Measurements from ENCODE around the gene RPGRIP1. TPM values are rescaled to one million over a fixed set of nuclear protein-coding genes. Genes with fewer than 3 reads are reported as not detected.
"Not testable (repeated sequence)": the region's sequence is repeated elsewhere in the genome, so short reads cannot be mapped to it uniquely, and the experiment has no call there.

Gene RPGRIP1
- total RNA-seq, 4 donors from 2014 or later, result 0.14 TPM; not detected in 3

GRCh38 chr14:21269252-21270046 lies 10.4 kb upstream of the RPGRIP1 start, which contains the start of gene HNRNPC:
TSS of gene HNRNPC (minus strand) at chr14:21269442. CDS start at chr14:21234193, 35,249 bp downstream.
- peak within 1 kb of the TSS; percentile 96 to 99 for H3K27ac ChIP-seq
- TF ChIP-seq, protein P1, sequence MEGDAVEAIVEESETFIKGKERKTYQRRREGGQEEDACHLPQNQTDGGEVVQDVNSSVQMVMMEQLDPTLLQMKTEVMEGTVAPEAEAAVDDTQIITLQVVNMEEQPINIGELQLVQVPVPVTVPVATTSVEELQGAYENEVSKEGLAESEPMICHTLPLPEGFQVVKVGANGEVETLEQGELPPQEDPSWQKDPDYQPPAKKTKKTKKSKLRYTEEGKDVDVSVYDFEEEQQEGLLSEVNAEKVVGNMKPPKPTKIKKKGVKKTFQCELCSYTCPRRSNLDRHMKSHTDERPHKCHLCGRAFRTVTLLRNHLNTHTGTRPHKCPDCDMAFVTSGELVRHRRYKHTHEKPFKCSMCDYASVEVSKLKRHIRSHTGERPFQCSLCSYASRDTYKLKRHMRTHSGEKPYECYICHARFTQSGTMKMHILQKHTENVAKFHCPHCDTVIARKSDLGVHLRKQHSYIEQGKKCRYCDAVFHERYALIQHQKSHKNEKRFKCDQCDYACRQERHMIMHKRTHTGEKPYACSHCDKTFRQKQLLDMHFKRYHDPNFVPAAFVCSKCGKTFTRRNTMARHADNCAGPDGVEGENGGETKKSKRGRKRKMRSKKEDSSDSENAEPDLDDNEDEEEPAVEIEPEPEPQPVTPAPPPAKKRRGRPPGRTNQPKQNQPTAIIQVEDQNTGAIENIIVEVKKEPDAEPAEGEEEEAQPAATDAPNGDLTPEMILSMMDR (IDR thresholded peaks at IDR 0.05), result no peak
- TF ChIP-seq POLR2A (IDR thresholded peaks at IDR 0.05), result peak; percentile 92 to 93
- H3K27me3 ChIP-seq, result no peaks in the 10 kb centered on the region
- H3K4me3 ChIP-seq, result peak within 1 kb of the TSS; percentile 67 to 90
- H3K36me3 ChIP-seq, result no peaks in the 10 kb centered on the region
- peak; percentile 100 for DNase-seq
- H3K9me3 ChIP-seq, result no peaks in the 10 kb centered on the region
- intact Hi-C loops (cut with DNase I; ENCODE audit: low total_unique reads), result no loop called here
- peaks cover 0 to 5% of the 10 kb centered on the region in 2 donors for H3K4me1 ChIP-seq

DNA sequence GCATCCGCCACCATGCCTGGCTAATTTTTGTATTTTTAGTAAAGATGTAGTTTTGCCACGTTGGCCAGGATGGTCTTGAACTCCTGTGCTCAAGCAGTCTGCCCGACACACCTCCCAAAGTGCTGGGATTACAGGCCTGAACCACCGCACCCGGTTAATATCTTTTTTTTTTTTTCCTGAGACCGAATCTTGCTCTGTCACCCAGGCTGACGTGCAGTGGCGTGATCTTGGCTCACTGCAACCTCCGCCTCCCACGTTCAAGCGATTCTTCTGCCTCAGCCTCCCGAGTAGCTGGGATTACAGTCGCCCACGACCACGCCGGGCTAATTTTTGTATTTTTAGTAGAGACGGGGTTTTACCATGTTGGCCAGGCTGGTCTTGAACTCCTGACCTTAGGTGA lies 7.2 kb upstream of the RPGRIP1 start:
- DNase-seq; H3K9me3 ChIP-seq; H3K4me1 ChIP-seq; H3K27me3 ChIP-seq; H3K4me3 ChIP-seq; H3K36me3 ChIP-seq; H3K27ac ChIP-seq; intact Hi-C loops (cut with DNase I; ENCODE audit: low total_unique reads): not testable (repeated sequence)

GRCh38 chr14:21275261-21275858 lies 4.5 kb upstream of the RPGRIP1 start:
- Histone ChIP-seq H3K9me3 (no peaks in the 10 kb centered on the region), H3K4me3 (no peak overlapping the region), H3K27ac (no peak overlapping the region), H3K36me3 (no peaks in the 10 kb centered on the region), H3K27me3 (no peaks in the 10 kb centered on the region), H3K4me1 (no peaks in the 10 kb centered on the region)
- intact Hi-C loops (cut with DNase I; ENCODE audit: low total_unique reads), result no loop called here
- TF ChIP-seq POLR2A (IDR thresholded peaks at IDR 0.05), result no peak
- TF ChIP-seq, protein P1 (IDR thresholded peaks at IDR 0.05), result no peak
- no peak for DNase-seq

DNA sequence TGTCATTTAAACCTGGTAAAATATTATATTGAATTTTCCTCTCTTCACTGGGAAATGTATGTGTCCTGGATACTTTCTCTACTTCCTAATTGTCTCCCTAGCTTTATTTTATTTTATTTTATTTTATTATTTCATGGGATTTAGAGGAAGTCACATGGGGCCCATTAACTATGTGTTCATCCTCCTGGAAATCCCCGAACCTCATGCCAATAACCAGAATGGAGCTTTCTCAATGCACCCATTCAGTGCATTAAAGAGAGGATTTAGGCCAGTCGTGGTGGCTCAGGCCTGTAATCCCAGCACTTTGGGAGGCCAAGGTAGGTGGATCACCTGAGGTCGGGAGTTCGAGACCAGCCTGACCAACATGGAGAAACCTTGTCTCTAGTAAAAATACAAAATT lies 1.3 kb upstream of the RPGRIP1 start:
- intact Hi-C loops (cut with DNase I; ENCODE audit: low total_unique reads), result no loop called here
- H3K4me3 ChIP-seq, result no peak overlapping the region
- no peaks in the 10 kb centered on the region for H3K4me1 ChIP-seq
- H3K27ac ChIP-seq, result no peak overlapping the region
- H3K27me3 ChIP-seq, result no peaks in the 10 kb centered on the region
- TF ChIP-seq, protein P1 (IDR thresholded peaks at IDR 0.05), result no peak
- no peak for TF ChIP-seq POLR2A (IDR thresholded peaks at IDR 0.05)
- H3K9me3 ChIP-seq, result no peaks in the 10 kb centered on the region
- H3K36me3 ChIP-seq, result no peaks in the 10 kb centered on the region
- no peak for DNase-seq

GRCh38 chr14:21281917-21282316 lies 2.0 kb downstream of the RPGRIP1 start:
- H3K36me3 ChIP-seq; DNase-seq; H3K4me1 ChIP-seq; H3K9me3 ChIP-seq; H3K27me3 ChIP-seq; intact Hi-C loops (cut with DNase I; ENCODE audit: low total_unique reads); H3K27ac ChIP-seq; H3K4me3 ChIP-seq: not testable (repeated sequence)

- H3K4me3 ChIP-seq; H3K27ac ChIP-seq; H3K9me3 ChIP-seq; H3K36me3 ChIP-seq; H3K27me3 ChIP-seq; intact Hi-C loops (cut with DNase I; ENCODE audit: low total_unique reads); H3K4me1 ChIP-seq; DNase-seq: not testable (repeated sequence)
These were observed 6.6 kb downstream of the RPGRIP1 start for GRCh38 chr14:21286516-21286915.

All from uterus (tissue), 4 donors.